GM10266 (cell line): ENCODE results near the gene BNIP1.
"Not testable (repeated sequence)": the region's sequence is repeated elsewhere in the genome, so short reads cannot be mapped to it uniquely, and the experiment has no call there.

Experiments
- DNase-seq: peaks from one replicate; pipeline ENCODE4 v3.0.0; 2012; ENCODE audit errors: extremely low spot score
- CTCF ChIP-seq: IDR thresholded peaks from 2 replicates; pipeline ENCODE4 v1.5.1; 2012; ENCODE audit warnings: mild to moderate bottlenecking, low read depth; ENCODE audit not compliant: control insufficient read depth, insufficient read depth; ENCODE audit errors: missing control alignments

The BNIP1 gene

GRCh38 chr5:173152547-173152946 is 8.2 kb downstream of the BNIP1 start:
- DNase-seq, result no peak
- TF ChIP-seq CTCF, result no peak

GRCh38 chr5:173153842-173154241 is 9.5 kb downstream of the BNIP1 start:
- no peak for DNase-seq
- TF ChIP-seq CTCF, result no peak

GRCh38 chr5:173154619-173155018 is 10.3 kb downstream of the BNIP1 start:
- DNase-seq, result not testable (repeated sequence)

- TF ChIP-seq CTCF, result no peak
- DNase-seq, result no peak
Observed at GRCh38 chr5:173155912-173156311, 11.6 kb downstream of the BNIP1 start.

- no peak for TF ChIP-seq CTCF
- DNase-seq, result no peak
Observed at GRCh38 chr5:173158366-173158765, 14.0 kb downstream of the BNIP1 start.

GRCh38 chr5:173159256-173159655 is 14.9 kb downstream of the BNIP1 start:
- no peak for DNase-seq
- no peak for TF ChIP-seq CTCF

- no peak for DNase-seq
Observed at GRCh38 chr5:173161148-173161547, 16.8 kb downstream of the BNIP1 start.

More at GRCh38 chr5:173161148-173161547, 16.8 kb downstream of the BNIP1 start:
- no peak for TF ChIP-seq CTCF
